Thyroid gland (tissue), 4 donors: ENCODE data around the gene SMPX.

Experiments used
- CTCF ChIP-seq, 6 experiments: fragments of 200-600 bp in 3 of 6; fragments of 450-650 bp in 3 of 6; sonication (generic) in 3 of 6; IDR thresholded peaks; one replicate each; pipeline ENCODE4 v1.5.1; 2016 to 2019; ENCODE audit warnings: antibody characterized with exemption in 6 of 6, mild to moderate bottlenecking in 2 of 6, inconsistent platforms in 1 of 6, moderate library complexity in 1 of 6
- POLR2A ChIP-seq, 2 donors: fragments of 450-650 bp; IDR thresholded peaks; one replicate each; pipeline ENCODE4 v1.6.1; 2017; ENCODE audit warnings: antibody characterized with exemption in 2 of 2, mild to moderate bottlenecking in 2 of 2, moderate library complexity in 1 of 2

- TF ChIP-seq CTCF (IDR thresholded peaks at IDR 0.05) (no peak), POLR2A (IDR thresholded peaks at IDR 0.05) (no peak)
Observed at GRCh38 chrX:21740329-21741274, 17.3 kb downstream of the SMPX start.
